Spleen (tissue), 11 donors: ENCODE data around the gene CLEC16A. TPM values are rescaled to one million over a fixed set of nuclear protein-coding genes. Genes with fewer than 3 reads are reported as not detected.

Experiments used
- DNase-seq: peaks from one replicate; pipeline ENCODE4 v3.0.0-alpha.2; 2020
- H3K27ac ChIP-seq, 8 donors: fragments of 200-600 bp; sonication (generic) in 7 of 8; 1 replicate in 4 of 8; 2 replicates in 4 of 8; pipeline versions ENCODE4 v1.5.0 to v1.8.0; 2016 to 2021; ENCODE audit warnings: inconsistent platforms in 4 of 8, mild to moderate bottlenecking in 4 of 8, moderate library complexity in 1 of 8
- H3K27me3 ChIP-seq, 7 donors: fragments of 200-600 bp; sonication (generic) in 6 of 7; replicated peaks in 1 of 7; 1 replicate in 4 of 7; 2 replicates in 3 of 7; pipeline versions ENCODE4 v1.5.0 to v1.8.0; 2016 to 2021; ENCODE audit warnings: inconsistent platforms in 3 of 7, mild to moderate bottlenecking in 1 of 7
- H3K36me3 ChIP-seq, 6 donors: fragments of 200-600 bp; sonication (generic) in 5 of 6; 1 replicate in 4 of 6; 2 replicates in 2 of 6; pipeline versions ENCODE4 v1.5.0 to v1.8.0; 2016 to 2021; ENCODE audit warnings: inconsistent platforms in 2 of 6
- H3K4me1 ChIP-seq, 6 donors: fragments of 200-600 bp; sonication (generic) in 5 of 6; 1 replicate in 3 of 6; 2 replicates in 3 of 6; pipeline versions ENCODE4 v1.5.0 to v1.8.0; 2016 to 2021; ENCODE audit warnings: inconsistent platforms in 3 of 6
- H3K4me3 ChIP-seq, 8 donors: fragments of 200-600 bp; sonication (generic) in 7 of 8; 1 replicate in 4 of 8; 2 replicates in 4 of 8; pipeline versions ENCODE4 v1.5.0 to v1.8.0; 2016 to 2021; ENCODE audit warnings: inconsistent platforms in 4 of 8, mild to moderate bottlenecking in 4 of 8, moderate library complexity in 2 of 8
- H3K9me3 ChIP-seq, 8 donors: fragments of 200-600 bp; sonication (generic) in 7 of 8; 1 replicate in 4 of 8; 2 replicates in 4 of 8; pipeline versions ENCODE4 v1.5.0 to v1.8.0; 2016 to 2021; ENCODE audit warnings: inconsistent platforms in 4 of 8
- CTCF ChIP-seq, 11 experiments: fragments of 200-600 bp in 7 of 11; fragments of 450-650 bp in 4 of 11; sonication (generic) in 4 of 11; IDR thresholded peaks in 8 of 11; conservative IDR thresholded peaks in 3 of 11; 1 replicate in 7 of 11; 2 replicates in 4 of 11; pipeline versions ENCODE4 v1.4.0 to v1.8.0; 2016 to 2021; ENCODE audit warnings: antibody characterized with exemption in 11 of 11, inconsistent platforms in 4 of 11, mild to moderate bottlenecking in 1 of 11
- POLR2A ChIP-seq, 3 donors: fragments of 450-650 bp; IDR thresholded peaks; one replicate each; pipeline ENCODE4 v1.5.1; 2017; ENCODE audit warnings: antibody characterized with exemption in 3 of 3, mild to moderate bottlenecking in 1 of 3
- POLR2AphosphoS5 ChIP-seq, 3 donors: sonication (generic); formaldehyde crosslinking; IDR thresholded peaks; one replicate each; pipeline ENCODE4 v1.5.1; 2017; ENCODE audit warnings: antibody characterized with exemption in 3 of 3
- WGBS, 5 donors: extraction: QIAGEN DNeasy Blood & Tissue Kit in 3 of 5; methylation state at CpG; one replicate each; pipeline versions ENCODE4 v1.1.5 to v1.1.7; 2013 to 2018; 5-methylcytosine and 5-hydroxymethylcytosine counted together
- intact Hi-C: fragments of 100-400 bp; cut with DNase I; formaldehyde crosslinking; loops from one replicate; pipeline ENCODE4 v1.15.0; 2023; ENCODE audit warnings: low total_unique reads
- polyA plus RNA-seq, 3 donors: library from polyadenylated mRNA; stranded (reverse); fragments of 200-250 nt; gene quantifications; one replicate each; pipeline ENCODE4 v1.2.1, GENCODE V29; 2013
- total RNA-seq, 7 donors: library from RNA; depleted of rRNA in 3 of 7; stranded (reverse); fragments of >200 nt in 3 of 7; fragmentation: NEBNext Ultra II Directional in 4 of 7; extraction: Animal tissue kit (Norgen Biotek cat#: 25700) in 4 of 7; gene quantifications; one replicate each; pipeline versions ENCODE4 v1.1.0 to v1.2.1, GENCODE V29; 2016 to 2021
- donor health status: healthy with polysubstance abuse.
- donor health status: DM: no; HTN: no; CAD: no; lungs with moderate emphysema.
- donor health status: DM: no; HTN: no; CAD: no.
- donor health status: Bipolar disorder and iron deficiency.
- donor health status: healthy.
- donor health status: DM: no; HTN: no; CAD: no.
- donor health status: DM: yes; HTN: yes; CAD: no.

CLEC16A gene
- total and polyA plus RNA-seq, 10 donors, result 7.3 to 54.6 (median 35.1) TPM

- Histone ChIP-seq H3K4me3 (no peak overlapping the region), H3K27ac (no peak overlapping the region), H3K4me1 (no peaks in the 10 kb centered on the region), H3K36me3 (peaks cover 0 to 100% (median 28%) of the 10 kb centered on the region in 6 donors), H3K27me3 (no peaks in the 10 kb centered on the region), H3K9me3 (no peaks in the 10 kb centered on the region)
- intact Hi-C loops, result no loop called here
- no peak for TF ChIP-seq CTCF (IDR thresholded peaks at IDR 0.05 in 8 of 11, conservative IDR thresholded peaks at IDR 0.05 in 3 of 11)
- no peak for TF ChIP-seq POLR2A (IDR thresholded peaks at IDR 0.05)
- no peak for TF ChIP-seq POLR2AphosphoS5 (IDR thresholded peaks at IDR 0.05)
- no peak for DNase-seq
- 76 to 98% (median 93%) methylated on average over 4 of the region's 4 CpGs for WGBS, 5 donors
These were observed 61.2 kb downstream of the CLEC16A start for GRCh38 chr16:11005611-11005975.

GRCh38 chr16:11006656-11007055 is 62.3 kb downstream of the CLEC16A start:
- Histone ChIP-seq H3K36me3 (peaks cover 0 to 97% (median 29%) of the 10 kb centered on the region in 6 donors), H3K27me3 (no peaks in the 10 kb centered on the region), H3K27ac (no peak overlapping the region), H3K4me3 (no peak overlapping the region), H3K4me1 (peaks cover 0 to 6% (median 0%) of the 10 kb centered on the region in 6 donors), H3K9me3 (no peaks in the 10 kb centered on the region)
- 66 to 92% (median 77%) methylated on average over 2 of the region's 2 CpGs for WGBS, 5 donors
- intact Hi-C loops, result no loop called here
- no peak for TF ChIP-seq POLR2AphosphoS5 (IDR thresholded peaks at IDR 0.05)
- TF ChIP-seq CTCF (IDR thresholded peaks at IDR 0.05 in 8 of 11, conservative IDR thresholded peaks at IDR 0.05 in 3 of 11), result no peak
- TF ChIP-seq POLR2A (IDR thresholded peaks at IDR 0.05), result no peak
- DNase-seq, result no peak

DNA sequence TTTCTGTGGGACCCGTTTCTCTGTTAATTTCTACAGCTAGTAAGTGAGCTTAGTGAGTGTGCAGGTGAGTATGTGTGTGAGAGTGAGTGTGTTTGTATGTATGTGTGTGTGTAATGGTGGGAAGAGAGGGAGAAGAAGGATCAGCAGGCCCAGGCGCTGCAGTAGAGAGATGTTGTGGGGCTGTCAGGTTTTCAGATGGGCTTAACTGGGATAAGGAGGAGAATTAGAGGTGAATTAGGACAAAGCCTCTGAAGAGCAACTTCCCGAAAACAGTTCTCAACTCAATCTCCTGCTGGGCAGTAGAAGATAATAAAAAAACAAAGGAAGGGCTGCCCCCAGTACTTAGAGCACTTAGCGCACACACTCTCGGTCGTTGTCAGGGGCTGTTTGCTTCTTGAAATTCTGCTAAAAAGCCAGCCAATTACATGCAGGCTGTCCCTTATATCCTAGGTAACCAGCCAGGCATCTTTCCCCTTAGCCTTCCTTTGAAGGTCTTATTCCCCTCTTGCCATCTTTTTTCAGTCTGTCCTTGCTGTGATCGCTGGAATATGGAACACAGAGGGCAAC is 63.4 kb downstream of the CLEC16A start:
- 89 to 95% (median 94%) methylated on average over 7 of the region's 7 CpGs for WGBS, 5 donors
- H3K27me3 ChIP-seq, result no peaks in the 10 kb centered on the region
- H3K36me3 ChIP-seq, result peaks cover 0 to 97% (median 24%) of the 10 kb centered on the region in 6 donors
- DNase-seq, result no peak
- TF ChIP-seq POLR2A (IDR thresholded peaks at IDR 0.05), result no peak
- TF ChIP-seq CTCF (IDR thresholded peaks at IDR 0.05 in 8 of 11, conservative IDR thresholded peaks at IDR 0.05 in 3 of 11), result no peak
- TF ChIP-seq POLR2AphosphoS5 (IDR thresholded peaks at IDR 0.05), result no peak
- H3K9me3 ChIP-seq, result no peaks in the 10 kb centered on the region
- H3K4me3 ChIP-seq, result no peak overlapping the region
- H3K27ac ChIP-seq, result no peak overlapping the region
- H3K4me1 ChIP-seq, result peaks cover 0 to 6% (median 0%) of the 10 kb centered on the region in 6 donors
- intact Hi-C loops, result no loop called here

GRCh38 chr16:11009027-11009755 is 64.8 kb downstream of the CLEC16A start:
- intact Hi-C loops, result no loop called here
- Histone ChIP-seq H3K27me3 (no peaks in the 10 kb centered on the region), H3K36me3 (peaks cover 0 to 92% (median 11%) of the 10 kb centered on the region in 6 donors), H3K4me1 (peaks cover 0 to 6% (median 0%) of the 10 kb centered on the region in 6 donors), H3K4me3 (no peak overlapping the region), H3K27ac (no peak overlapping the region), H3K9me3 (no peaks in the 10 kb centered on the region)
- TF ChIP-seq CTCF (IDR thresholded peaks at IDR 0.05 in 8 of 11, conservative IDR thresholded peaks at IDR 0.05 in 3 of 11) (no peak), POLR2A (IDR thresholded peaks at IDR 0.05) (no peak), POLR2AphosphoS5 (IDR thresholded peaks at IDR 0.05) (no peak)
- WGBS, 5 donors, result 78 to 92% (median 87%) methylated on average over 8 of the region's 8 CpGs
- DNase-seq, result no peak
